Fibroblast of lung (primary cell): Measurements from ENCODE around the gene INPP5K.

Source experiments
- EZH2 ChIP-seq: IDR thresholded peaks from 2 replicates; pipeline ENCODE4 v1.5.1; 2012; ENCODE audit warnings: low read length, control low read depth, mild to moderate bottlenecking; ENCODE audit errors: missing control alignments
- TF ChIP-seq, protein P1 (sequence below), 2 donors: IDR thresholded peaks in 1 of 2; conservative IDR thresholded peaks in 1 of 2; 1 replicate in 1 of 2; 2 replicates in 1 of 2; pipeline ENCODE4 v1.5.1; 2011 to 2012; ENCODE audit warnings: low read length in 2 of 2, control low read depth in 1 of 2, inconsistent platforms in 1 of 2, low read depth in 1 of 2, mild to moderate bottlenecking in 1 of 2

DNA sequence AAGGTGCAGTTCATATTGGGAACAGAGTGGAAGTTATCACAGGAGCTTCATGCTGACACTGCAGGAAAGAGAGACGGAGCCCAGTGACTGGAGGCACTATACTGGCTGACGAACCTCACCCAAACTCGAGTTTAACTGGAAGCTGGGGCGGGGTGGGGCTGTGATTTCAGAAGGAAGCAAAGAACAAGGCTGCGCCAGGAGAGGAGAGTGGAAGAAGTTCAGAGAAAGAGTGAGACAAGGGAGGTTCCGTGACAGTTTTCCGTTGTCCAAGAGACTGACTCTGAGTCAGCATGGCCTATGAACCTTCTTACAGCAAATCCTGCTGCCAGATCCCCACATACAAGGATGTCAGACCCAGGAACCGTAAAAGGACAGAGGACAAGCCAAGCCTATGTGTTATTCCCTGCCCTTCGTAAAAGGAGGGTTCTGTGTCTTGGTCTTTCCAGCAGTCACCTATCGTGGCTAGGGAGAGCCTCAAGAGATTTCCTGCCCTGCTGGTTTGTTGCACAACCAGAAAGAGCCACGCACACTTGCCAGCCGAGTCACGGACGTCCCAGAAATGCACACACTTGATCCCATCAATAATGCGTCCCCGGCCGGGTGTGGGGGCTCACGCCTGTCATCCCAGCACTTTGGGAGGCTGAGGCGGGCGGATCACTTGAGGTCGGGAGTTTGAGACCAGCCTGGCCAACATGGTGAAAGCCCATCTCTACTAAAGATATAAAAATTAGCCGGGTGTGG lies 41.1 kb upstream of the INPP5K start:
- TF ChIP-seq, protein P1, sequence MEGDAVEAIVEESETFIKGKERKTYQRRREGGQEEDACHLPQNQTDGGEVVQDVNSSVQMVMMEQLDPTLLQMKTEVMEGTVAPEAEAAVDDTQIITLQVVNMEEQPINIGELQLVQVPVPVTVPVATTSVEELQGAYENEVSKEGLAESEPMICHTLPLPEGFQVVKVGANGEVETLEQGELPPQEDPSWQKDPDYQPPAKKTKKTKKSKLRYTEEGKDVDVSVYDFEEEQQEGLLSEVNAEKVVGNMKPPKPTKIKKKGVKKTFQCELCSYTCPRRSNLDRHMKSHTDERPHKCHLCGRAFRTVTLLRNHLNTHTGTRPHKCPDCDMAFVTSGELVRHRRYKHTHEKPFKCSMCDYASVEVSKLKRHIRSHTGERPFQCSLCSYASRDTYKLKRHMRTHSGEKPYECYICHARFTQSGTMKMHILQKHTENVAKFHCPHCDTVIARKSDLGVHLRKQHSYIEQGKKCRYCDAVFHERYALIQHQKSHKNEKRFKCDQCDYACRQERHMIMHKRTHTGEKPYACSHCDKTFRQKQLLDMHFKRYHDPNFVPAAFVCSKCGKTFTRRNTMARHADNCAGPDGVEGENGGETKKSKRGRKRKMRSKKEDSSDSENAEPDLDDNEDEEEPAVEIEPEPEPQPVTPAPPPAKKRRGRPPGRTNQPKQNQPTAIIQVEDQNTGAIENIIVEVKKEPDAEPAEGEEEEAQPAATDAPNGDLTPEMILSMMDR (conservative IDR thresholded peaks at IDR 0.05 in 1 of 2, IDR thresholded peaks at IDR 0.05 in 1 of 2; ENCODE audit: low read depth in 1 of 2, low read length in 2 of 2) = no peak
- TF ChIP-seq EZH2 = no peak
